ENCODE measurements around the gene OR2F1.
"Not testable (repeated sequence)": the region's sequence is repeated elsewhere in the genome, so short reads cannot be mapped to it uniquely, and the experiment has no call there.

Gene OR2F1

DNA sequence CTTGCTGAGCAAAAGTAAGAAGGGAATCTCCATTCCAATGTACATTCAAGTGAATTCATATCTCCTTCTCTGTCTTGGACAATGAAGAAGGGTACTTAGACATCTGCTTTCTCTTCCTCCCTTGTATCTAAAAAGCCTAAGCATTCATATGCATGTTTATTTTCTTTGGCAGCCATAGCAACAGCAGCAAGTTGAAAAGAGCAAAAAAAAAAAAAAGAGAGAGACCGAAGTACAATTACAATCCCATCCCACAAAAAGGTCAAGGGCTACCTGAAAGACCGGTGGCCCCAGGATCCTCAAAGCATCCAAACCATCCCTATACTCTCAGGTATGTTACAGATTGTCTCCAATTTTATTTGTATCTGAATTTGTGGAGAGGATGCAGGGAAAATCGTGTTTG is 4.1 kb downstream of the OR2F1 start:
- no peak for DNase-seq

DNA sequence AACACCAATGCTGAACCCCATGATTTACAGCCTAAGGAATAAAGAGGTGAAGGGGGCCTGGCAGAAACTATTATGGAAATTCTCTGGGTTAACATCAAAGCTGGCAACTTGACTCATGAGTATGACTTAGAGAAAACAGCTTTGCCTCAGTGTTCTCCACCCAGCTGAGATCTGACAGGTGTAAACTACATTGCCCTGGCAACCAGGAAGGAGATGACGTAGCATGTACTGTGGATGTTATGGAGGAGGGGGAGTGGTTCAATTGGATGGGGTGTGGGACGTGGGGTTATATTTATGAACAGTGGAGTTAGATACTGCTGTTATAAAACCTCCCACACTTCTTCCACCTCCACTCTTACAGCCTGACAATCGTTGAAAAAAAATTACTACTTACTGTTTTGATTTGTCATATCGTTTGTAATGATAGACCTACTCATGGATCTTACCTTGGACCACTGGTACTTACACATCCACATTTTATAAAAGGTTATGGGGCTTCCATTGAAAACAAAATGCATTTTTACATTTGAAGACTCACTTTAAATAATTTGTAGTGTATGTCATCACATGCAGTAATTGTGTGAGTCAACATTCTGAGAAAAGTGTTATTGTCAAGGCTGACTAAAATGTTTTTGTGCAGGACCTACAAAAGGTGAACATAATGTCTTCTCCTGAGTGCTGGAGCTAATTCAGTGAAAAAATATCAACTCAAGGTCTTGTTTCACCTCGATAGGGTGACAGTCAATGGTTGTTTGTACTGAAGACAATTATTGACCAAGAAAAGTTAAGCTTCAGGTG is 6.4 kb downstream of the OR2F1 start:
- DNase-seq = no peak

DNA sequence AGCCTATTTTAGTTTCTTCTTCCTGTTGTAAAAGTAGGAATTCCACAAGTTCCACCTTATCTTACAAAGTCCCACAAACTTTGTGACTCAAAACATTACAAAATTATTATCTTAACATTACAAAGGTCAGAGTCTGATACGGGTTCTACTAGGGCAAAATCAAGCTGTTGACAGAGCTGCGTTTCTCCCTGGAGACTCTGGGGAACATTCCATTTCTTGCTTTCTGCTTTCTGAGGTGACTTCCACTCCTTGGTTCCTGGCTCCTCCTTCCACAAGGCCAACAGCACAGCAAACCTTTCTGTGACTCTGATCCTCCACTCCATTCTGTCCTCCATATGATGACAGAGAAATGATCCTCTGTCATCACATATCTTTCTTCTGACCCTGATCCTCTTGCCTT is 10.6 kb downstream of the OR2F1 start:
- DNase-seq = no peak

DNA sequence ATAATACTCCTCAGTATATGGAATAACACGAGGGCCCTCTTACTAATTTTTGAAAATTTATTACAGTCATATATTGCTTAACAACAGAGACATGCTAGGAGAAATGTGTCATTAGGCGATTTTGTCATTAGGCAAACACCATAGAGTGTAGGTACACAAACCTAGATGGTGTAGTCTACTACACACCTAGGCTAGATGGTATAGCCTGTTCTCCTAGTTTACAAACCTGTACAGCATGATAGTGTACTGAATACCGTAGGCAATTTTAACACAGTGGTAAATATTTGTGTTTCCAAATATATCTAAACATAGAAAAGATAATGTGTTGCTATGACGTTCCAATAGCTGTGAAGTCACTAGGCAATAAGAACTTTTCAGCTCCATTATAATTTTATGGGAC is 12.8 kb downstream of the OR2F1 start:
- no peak for DNase-seq

DNA sequence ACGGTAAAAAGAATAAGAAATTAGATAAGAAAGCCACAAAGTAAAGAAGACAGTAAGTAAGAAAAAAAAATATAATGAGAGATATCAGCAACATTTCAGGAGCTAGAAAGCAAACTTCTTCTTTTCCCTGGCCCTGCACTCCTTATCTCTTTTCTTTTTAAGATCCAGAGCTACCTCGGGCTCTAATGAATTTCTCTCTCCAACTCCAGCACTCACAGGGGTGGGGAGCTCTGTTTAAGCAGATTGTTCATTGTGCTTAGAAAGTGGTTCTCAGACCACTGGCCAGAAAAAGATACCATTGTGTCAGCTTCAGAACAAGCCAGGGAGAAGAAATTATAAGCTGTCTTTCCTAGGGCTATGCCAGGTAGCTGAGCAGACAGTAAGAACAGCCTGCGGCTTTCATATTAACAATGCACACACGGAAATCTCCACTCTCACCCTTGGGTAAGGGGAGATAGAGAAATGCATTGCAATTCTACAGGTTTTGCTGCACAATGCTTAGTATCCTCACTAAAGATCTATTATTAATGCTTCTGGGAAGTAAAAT is 19.3 kb downstream of the OR2F1 start:
- no peak for DNase-seq

DNA sequence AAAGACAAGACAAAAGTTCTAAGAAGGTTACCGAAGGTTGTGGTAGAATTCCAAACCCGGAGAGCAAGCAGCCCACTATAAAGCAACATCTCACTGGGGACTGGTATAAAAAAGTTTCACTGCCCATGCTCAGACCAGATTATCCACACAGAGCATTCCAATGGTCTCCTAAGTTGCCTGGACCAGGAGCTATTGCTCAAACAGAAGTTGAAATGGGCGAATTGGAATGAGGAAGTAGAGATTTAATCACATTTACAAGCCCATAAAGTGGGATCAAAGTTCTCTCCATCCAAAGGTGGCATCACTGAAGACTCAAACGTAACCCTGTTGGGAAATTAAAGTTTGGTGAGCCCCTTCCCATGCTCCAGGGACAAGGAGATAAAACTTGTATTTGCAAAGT is 19.8 kb downstream of the OR2F1 start:
- no peak for DNase-seq

DNA sequence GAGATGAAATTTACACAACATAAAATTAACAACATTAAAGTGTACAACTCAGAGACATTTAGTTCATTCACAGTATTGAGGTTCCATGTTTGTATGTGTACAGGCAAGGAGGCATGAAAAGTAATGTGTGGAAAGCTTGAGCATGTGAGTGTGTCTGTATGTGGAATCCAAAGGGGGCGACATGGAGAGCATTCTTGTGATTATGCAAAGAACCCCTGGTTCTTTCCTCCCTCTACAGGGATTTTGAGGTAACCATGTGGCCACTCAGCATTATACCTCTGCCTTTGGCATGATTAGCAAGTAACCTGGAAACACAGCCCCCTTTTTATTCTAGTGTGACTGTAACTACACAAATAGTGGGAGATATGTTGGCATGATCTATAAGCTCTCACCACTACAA is 21.0 kb downstream of the OR2F1 start:
- DNase-seq = no peak

DNA sequence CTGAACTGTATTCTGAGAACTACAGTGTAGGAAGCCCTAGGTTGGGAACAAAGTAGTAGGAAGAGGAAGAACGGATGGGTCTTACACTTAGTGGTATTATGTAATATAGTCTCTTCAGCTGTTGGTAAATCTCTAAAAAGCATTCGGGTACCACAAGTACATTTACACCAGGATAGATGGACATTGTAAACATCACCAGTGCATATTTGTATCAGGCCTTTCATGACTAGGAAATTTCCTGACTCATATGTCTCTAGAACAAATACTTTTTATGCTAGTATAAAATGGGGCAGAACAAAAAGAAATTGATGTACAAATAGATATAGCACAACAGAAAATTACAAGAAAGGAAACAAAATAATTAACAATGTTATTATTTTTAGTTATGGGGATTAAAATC is 23.9 kb downstream of the OR2F1 start:
- no peak for DNase-seq

DNA sequence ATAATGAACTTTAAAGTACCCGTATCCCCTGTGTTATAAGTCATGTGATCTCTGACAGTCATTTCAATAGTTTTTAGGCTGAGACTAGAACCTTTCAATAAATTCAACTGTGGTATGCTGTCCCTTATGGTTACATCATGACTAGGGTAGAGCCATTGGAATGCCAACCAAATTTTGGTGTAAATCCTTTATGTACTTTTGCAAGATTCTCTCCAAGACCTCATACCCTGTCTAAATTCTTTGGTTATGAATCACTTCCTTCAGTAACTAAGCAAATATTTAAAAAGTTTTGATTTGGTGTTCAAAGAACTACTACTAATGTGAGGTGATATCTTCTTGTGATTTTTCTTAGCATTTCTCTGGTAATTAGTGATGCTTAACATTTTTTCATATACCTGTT is 24.7 kb downstream of the OR2F1 start:
- DNase-seq = no peak

DNA sequence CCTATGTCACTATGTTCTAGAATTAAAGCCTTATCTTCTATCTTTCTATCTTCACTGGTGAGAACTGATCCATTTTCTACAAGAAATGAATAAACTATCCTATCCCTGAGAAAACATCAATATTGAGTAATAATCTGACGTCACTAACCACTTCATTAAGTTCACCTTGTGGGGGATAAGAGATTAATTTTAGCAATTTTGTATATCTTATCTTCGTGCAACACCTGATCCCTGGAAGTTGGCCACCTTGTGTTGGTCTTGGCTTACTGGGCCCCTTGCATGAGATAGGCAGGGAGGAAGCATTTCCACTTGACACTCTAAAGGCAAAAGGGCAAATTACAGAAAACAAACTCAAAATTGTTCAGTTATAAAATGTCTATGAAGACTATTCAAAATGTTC is 25.4 kb downstream of the OR2F1 start:
- no peak for DNase-seq

DNA sequence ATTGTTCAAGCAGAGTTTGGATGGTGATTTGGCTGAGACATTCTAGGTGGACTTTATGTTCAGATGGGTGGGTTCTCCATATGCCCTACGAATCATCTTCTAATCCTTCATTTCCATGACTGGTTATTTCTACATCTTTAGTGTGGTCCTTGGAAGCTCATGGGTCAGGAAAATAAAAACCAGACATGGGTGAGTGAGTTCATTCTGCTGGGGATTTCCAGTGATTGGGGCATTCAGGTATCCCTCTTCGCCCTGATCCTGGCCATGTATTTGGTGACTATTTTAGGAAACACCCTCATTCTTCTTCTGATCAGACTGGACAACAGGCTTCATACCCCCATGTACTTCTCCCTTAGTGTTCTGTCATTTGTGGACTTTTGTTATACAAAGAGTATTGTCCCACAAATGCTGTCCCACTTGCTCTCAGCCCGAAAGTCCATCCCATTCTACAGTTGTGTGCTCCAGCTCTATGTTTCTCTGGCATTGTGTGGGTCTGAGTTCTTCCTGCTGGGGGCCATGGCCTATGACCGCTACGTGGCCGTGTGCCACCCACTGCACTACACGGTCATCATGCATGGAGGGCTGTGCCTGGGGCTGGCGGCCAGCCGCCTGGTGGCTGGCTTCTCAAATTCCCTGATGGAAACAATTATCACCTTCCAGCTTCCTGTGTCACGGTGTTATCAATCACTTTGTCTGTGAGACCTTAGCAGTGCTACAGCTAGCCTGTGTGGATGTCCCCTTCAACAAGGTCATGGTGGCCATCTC is 26.3 kb downstream of the OR2F1 start:
- no peak for DNase-seq

DNA sequence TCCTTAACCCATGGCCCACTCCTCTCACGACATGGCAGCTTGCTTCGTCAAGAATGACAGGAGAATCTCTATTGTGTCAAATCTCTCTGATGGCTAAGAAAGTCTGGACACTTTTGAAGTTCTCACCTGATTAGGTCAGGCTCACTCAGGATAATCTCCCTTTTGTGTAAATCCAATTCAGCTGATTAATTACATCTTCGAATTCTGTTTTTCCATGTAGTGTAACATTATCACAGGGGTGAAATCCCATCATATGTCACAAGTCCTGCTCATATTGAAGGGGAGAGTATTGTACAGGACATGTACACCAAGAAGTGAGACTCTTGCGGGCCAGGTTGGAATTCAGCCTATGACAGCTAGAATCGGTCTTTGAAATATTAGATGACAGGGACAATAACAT is 29.3 kb downstream of the OR2F1 start:
- DNase-seq = no peak

DNA sequence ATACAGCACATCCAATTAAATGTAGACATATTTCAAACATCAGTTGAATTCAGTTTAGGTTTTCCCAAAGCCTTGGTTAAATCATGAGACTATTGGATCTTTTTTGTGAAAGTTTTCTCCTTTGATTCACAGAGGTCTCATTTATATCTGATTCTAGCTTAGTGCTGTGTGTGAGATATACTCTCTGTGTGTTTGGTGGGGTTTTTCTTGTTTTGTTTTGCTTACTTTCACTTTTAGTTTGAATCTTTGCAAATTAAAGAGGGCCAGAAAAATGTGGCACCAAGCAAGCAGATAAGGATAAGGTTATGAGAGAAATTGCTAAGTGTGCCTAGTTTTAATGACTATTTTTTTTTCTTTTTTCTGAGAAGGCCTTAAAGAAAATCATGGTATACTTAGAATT is 32.9 kb downstream of the OR2F1 start:
- no peak for DNase-seq

DNA sequence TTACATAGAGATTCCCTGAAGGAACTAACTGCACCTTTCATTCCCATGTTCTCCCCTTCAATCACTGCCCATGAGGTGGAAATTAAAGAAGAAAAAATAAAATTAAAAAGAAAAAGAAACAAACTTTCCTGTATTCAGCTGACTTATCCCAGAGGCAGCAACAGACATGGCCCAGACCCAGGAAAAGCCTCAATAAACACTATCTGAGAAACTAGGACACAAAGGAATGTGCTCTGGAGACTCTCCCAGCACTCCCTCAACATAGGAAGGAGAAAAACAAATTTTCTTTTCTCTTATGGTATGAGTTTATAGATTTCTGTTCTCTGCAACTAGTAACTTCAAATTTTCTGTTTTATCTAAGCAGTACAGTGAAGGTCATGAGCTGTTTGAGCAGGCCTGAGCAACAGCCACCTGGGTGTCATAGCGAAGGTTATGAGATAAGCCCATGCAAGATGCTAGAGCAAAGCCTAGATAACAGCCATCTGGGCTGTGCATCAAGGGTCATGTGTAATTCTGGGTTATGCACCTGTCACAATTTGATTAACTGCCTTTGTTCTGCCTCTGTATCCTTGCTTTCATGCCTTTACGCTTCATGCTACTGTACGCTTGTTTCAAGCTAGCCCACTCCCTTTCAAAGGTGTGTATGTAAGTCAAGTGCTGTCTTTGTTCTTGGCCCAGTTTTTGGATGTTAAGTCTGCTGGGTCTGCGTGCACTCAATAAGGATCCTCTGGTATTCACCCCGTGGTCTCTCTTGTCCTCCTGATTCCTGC is 34.5 kb downstream of the OR2F1 start:
- DNase-seq = no peak

DNA sequence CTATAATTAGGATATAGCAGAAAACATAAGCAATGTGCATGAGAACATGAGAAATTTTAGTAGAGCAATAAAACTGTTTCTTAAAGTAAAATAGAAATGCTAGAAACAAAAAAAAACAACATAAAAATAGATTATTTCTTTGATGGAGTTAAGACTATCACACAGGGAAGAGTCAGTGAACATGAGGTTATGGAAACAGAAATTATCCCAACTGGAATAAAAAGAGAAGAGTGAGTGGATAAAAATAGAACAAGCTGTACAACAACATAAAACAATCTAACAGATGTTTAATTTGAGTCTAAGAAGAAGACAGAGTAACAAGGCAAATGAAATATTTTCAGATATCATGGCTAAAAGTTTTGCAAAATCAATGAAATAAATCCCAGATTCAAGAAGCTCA is 38.0 kb downstream of the OR2F1 start:
- DNase-seq = no peak

DNA sequence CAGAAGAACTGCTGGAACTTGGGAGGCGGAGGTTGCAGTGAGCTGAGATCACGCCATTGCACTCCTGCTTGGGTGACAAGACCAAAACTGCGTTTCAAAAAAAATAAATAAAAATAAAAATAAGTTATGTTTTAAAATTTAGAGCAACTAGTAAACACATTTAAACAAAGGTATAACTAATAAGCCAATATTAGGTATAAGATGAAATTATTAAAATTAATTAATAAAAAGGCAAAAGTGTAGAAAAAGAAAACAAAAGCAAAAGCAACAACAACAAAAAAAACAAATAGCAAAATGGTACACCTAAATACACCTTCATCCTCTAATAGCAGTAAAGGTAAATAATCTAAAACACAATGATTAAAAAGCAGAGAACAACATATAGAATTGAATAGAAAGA is 39.3 kb downstream of the OR2F1 start:
- DNase-seq = no peak

DNA sequence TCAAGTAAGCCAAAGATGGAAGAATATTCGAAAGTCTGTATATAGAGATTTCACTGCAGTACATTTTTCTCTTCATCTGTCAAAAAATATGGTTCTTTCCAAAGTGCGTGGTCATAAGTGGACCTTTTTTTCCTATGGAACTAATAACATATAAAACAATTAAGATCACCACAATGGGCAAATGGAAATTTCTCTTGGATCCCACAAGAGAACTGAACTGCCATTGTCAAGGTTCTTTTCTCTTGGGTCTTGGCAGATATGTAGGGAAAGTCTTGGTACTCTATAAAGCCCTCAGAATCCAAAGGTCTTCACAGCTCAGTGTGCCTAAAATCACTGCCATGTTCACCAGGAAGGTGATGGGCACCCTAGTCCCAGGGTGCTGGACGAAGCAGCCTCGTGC is 45.4 kb downstream of the OR2F1 start, which contains the start of gene OR6B1:
TSS of gene OR6B1 (plus strand) at position 301 of the 400 bp plus-strand sequence. CDS start 3,677 bp downstream, outside the sequence.
- no peak for DNase-seq

DNA sequence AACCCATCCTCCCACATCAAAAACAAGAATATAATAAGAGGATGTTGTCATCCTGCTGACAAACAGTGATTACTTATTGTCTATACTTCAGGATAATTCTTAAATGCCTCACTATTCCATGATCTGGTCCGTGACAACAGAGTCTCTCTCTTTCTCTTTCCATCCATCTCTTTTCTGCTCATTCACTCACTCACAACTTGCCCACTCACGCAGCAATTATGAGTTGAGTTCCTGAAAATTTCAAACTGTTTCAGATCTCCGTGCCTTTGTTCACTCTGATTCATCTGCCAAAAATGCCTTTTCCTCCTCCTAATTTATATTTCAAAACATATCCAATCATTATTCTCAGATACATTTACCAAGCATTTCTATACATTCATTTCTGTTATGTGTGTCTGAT is 46.9 kb downstream of the OR2F1 start:
- DNase-seq = no peak

DNA sequence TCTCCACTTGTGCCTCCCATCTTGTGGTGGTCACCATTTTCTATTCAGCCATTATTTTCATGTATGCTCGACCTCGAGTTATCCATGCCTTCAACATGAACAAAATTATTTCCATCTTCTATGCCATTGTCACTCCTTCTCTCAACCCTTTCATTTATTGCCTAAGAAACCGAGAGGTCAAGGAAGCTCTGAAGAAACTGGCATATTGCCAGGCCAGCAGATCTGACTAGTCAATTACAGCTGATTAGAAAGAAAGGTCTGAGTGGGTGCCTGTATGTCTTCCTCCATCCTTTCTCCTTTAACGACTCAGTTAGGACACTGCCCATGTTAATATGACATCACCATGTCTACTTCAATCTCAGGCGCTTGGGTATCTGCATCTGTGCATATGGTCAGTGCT is 50.1 kb downstream of the OR2F1 start:
- no peak for DNase-seq

DNA sequence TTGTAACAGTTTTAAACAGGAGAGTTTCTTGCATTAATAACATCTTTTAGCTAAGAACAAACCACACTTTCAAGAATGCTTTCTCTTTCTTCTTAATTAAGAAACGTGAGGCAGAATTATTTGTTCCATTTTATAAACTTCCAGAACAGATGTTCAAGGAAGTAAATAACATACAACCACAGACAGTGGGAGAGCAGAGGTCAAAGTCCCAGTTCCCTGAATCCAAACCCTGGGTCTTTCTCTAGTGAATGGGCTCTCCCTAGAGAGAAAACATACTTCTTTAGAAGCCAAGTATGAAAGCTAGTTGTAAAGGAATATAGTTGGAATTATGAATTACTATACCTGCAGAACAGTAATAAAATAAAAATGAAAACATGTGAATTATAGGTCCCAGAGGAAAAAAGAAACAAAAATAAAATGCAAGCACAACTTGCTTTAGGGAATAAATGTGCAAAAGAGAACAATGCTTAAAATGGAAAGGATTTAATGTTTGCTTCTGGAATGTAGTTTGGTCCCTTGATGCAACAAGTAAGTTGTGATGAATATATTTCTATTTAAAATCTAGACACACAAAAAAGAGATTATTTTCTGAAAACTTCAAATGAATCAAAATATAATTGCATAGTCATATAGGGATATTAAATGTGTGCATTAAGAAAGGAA is 51.5 kb downstream of the OR2F1 start:
- DNase-seq = no peak

DNA sequence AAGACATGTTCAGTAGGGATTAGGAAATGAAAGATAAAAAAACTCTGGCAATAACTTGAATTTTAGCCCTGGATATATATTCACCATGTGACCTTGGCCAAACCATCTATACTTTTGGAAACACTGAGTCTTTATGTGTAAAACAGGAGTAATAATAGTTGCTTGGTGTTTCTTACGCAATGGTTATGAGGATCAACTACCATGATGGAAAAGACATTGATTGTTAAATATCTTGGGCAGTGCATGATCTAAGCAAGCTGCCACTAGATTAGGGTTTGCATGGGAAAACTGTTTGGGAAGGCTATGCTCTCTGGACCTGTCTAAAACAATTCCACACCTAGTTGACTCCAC is 52.0 kb downstream of the OR2F1 start:
- no peak for DNase-seq

DNA sequence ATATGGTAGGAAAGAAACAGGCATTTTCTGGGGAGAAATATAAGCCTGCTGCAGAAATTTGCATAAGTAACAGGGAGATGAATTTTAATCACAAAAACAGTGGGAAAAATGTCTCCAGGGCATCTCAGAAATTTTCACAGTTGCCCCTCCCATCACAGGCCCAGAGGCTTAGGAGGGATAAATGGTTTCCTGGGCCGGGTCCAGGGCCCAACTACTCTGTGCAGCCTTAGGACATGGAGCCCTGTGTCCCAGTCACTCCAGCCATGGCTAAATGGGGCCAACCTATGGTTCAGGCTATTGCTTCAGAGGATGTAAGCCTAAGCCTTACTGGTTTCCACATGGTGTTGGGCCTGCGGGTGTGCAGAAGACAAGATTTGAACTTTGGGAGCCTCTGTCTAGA is 54.7 kb downstream of the OR2F1 start:
- no peak for DNase-seq

DNA sequence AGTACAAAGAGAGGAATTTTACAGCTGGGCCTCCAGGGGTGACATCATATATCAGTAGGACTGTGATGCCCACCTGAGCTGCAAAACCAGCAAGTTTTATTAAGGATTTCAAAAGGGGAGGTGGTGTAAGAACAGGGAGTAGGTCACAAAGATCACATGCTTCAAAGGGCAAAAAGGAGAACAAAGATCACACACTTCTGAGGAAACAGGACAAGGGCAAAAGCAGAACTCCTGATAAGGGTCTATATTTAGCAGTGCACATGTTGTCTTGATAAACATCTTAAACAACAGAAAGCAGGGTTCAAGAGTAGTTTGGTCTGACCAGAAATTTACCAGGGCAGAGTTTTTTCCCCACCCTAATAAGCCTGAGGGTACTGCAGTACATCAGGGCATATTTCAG is 55.4 kb downstream of the OR2F1 start:
- not testable (repeated sequence) for DNase-seq

Data from inflammatory macrophage treated with lipopolysaccharide for 4 hours (primary cell).